H1 (cell line): Measurements from ENCODE around the gene IL17RE. TPM values are rescaled to one million over a fixed set of nuclear protein-coding genes. Genes with fewer than 3 reads are reported as not detected.
"Not testable (repeated sequence)": the region's sequence is repeated elsewhere in the genome, so short reads cannot be mapped to it uniquely, and the experiment has no call there.

Experiments used
- CTCF ChIA-PET: fragments of 300-600 bp; sonication (Branson Sonifier 250); formaldehyde crosslinking; loops from one replicate; lab custom pipeline; 2021; ENCODE audit not compliant: partially characterized antibody; lab: Charles Lee
- POLR2A ChIA-PET: fragments of 300-600 bp; sonication (Branson Sonifier 250); formaldehyde crosslinking; loops from one replicate; lab custom pipeline; 2021; ENCODE audit warnings: inconsistent platforms; ENCODE audit not compliant: partially characterized antibody; lab: Charles Lee
- DNase-seq, 2 experiments: peaks; one replicate each; pipeline versions ENCODE4 v3.0.0 to v3.0.0-alpha.2; 2010 to 2022; ENCODE audit warnings: low spot score in 2 of 2, low read depth in 1 of 2, mixed read lengths in 1 of 2
- FAIRE-seq: peaks from 2 replicates; lab custom pipeline; 2011; peaks lifted over from hg19 to GRCh38; lab: Jason Lieb, UNC
- H2AFZ ChIP-seq: 2 replicates; pipeline ENCODE4 v1.8.1; 2012; ENCODE audit warnings: low read length, inconsistent platforms
- H2AK5ac ChIP-seq: 2 replicates; pipeline ENCODE4 v1.6.1; 2013; ENCODE audit warnings: low read depth, low read length
- H2BK120ac ChIP-seq: replicated peaks from 2 replicates; pipeline ENCODE3; 2013; ENCODE audit warnings: low read depth, low read length, inconsistent platforms
- H2BK12ac ChIP-seq: 2 replicates; pipeline ENCODE4 v1.6.1; 2013; ENCODE audit warnings: low read depth, low read length
- H2BK15ac ChIP-seq: 2 replicates; pipeline ENCODE4 v1.6.1; 2013; ENCODE audit warnings: low read length
- H2BK20ac ChIP-seq: 2 replicates; pipeline ENCODE4 v1.6.1; 2013; ENCODE audit warnings: low read length
- H2BK5ac ChIP-seq: 2 replicates; pipeline ENCODE4 v1.6.1; 2013; ENCODE audit warnings: low read depth, low read length
- H3K14ac ChIP-seq: 2 replicates; pipeline ENCODE4 v1.6.1; 2013; ENCODE audit warnings: inconsistent platforms; ENCODE audit not compliant: insufficient read length
- H3K18ac ChIP-seq: 2 replicates; pipeline ENCODE4 v1.6.1; 2013; ENCODE audit warnings: low read length; ENCODE audit errors: extremely low read depth
- H3K23ac ChIP-seq: 2 replicates; pipeline ENCODE4 v1.6.1; 2013; ENCODE audit warnings: inconsistent platforms; ENCODE audit not compliant: insufficient read length
- H3K23me2 ChIP-seq: 2 replicates; pipeline ENCODE4 v1.6.1; 2013; ENCODE audit warnings: low read depth, low read length
- H3K27ac ChIP-seq: 2 replicates; pipeline ENCODE4 v1.6.1; 2011; ENCODE audit warnings: low read depth, low read length, inconsistent platforms
- H3K27me3 ChIP-seq, 4 experiments: replicated peaks in 1 of 4; 1 replicate in 1 of 4; 2 replicates in 3 of 4; pipeline versions ENCODE4 v1.6.1 to v1.8.1; 2011 to 2013; ENCODE audit warnings: low read length in 3 of 4, mild to moderate bottlenecking in 3 of 4, inconsistent platforms in 2 of 4, mixed read lengths in 2 of 4, moderate library complexity in 1 of 4; ENCODE audit not compliant: control insufficient read depth in 3 of 4, insufficient read depth in 3 of 4; ENCODE audit errors: extremely low read depth in 1 of 4
- H3K36me3 ChIP-seq, 4 experiments: 2 replicates each; pipeline versions ENCODE4 v1.6.1 to v1.8.1; 2011 to 2013; ENCODE audit warnings: mild to moderate bottlenecking in 4 of 4, low read length in 3 of 4, moderate library complexity in 2 of 4, control low read depth in 1 of 4, inconsistent platforms in 1 of 4; ENCODE audit not compliant: insufficient read depth in 4 of 4, control insufficient read depth in 2 of 4
- H3K4ac ChIP-seq: replicated peaks from 2 replicates; pipeline ENCODE3; 2013; ENCODE audit warnings: low read length, low read depth, mixed read lengths, inconsistent platforms; ENCODE audit not compliant: insufficient read length
- H3K4me1 ChIP-seq, 4 experiments: replicated peaks in 1 of 4; 1 replicate in 1 of 4; 2 replicates in 3 of 4; pipeline versions ENCODE4 v1.6.1 to v1.8.1; 2011 to 2013; ENCODE audit warnings: low read length in 3 of 4, inconsistent platforms in 2 of 4, mixed read lengths in 1 of 4; ENCODE audit not compliant: insufficient read depth in 4 of 4, control insufficient read depth in 3 of 4
- H3K4me2 ChIP-seq, 2 experiments: 2 replicates each; pipeline versions ENCODE4 v1.6.1 to v1.8.1; 2011 to 2013; ENCODE audit warnings: low read depth in 2 of 2, low read length in 2 of 2, control low read depth in 1 of 2, inconsistent platforms in 1 of 2, mild to moderate bottlenecking in 1 of 2; ENCODE audit not compliant: insufficient read depth in 1 of 2
- H3K4me3 ChIP-seq, 4 experiments: fragments of 200-600, 300-600 bp in 1 of 4; sonication (generic), shearing (Covaris generic), sonication (Bioruptor Twin) in 1 of 4; 2 replicates each; pipeline versions ENCODE4 v1.5.1 to v1.8.1; 2011 to 2016; ENCODE audit warnings: low read length in 4 of 4, low read depth in 3 of 4, control low read depth in 2 of 4, inconsistent platforms in 2 of 4, mild to moderate bottlenecking in 2 of 4, mixed read lengths in 1 of 4, moderate library complexity in 1 of 4; ENCODE audit not compliant: insufficient read depth in 2 of 4; ENCODE audit errors: extremely low read depth in 1 of 4
- H3K56ac ChIP-seq: replicated peaks from 2 replicates; pipeline ENCODE3; 2013; ENCODE audit warnings: low read depth, mild to moderate bottlenecking, mixed read lengths, low read length, inconsistent platforms; ENCODE audit not compliant: insufficient read length
- H3K79me1 ChIP-seq: 2 replicates; pipeline ENCODE4 v1.6.1; 2013; ENCODE audit warnings: low read depth, low read length, control low read depth
- H3K79me2 ChIP-seq, 2 experiments: 2 replicates each; pipeline versions ENCODE4 v1.6.1 to v1.8.1; 2012 to 2013; ENCODE audit warnings: low read length in 2 of 2, mild to moderate bottlenecking in 2 of 2, inconsistent platforms in 1 of 2; ENCODE audit not compliant: insufficient read depth in 2 of 2, control insufficient read depth in 1 of 2
- H3K9ac ChIP-seq, 4 experiments: replicated peaks in 1 of 4; 1 replicate in 1 of 4; 2 replicates in 3 of 4; pipeline versions ENCODE4 v1.6.1 to v1.8.1; 2011 to 2013; ENCODE audit warnings: low read depth in 3 of 4, low read length in 3 of 4, control low read depth in 2 of 4, mild to moderate bottlenecking in 2 of 4, moderate library complexity in 2 of 4, inconsistent platforms in 1 of 4; ENCODE audit errors: extremely low read depth in 1 of 4
- H3K9me3 ChIP-seq, 2 experiments: 2 replicates each; pipeline versions ENCODE4 v1.6.1 to v1.8.1; 2012 to 2013; ENCODE audit warnings: mild to moderate bottlenecking in 2 of 2, moderate library complexity in 2 of 2, control low read depth in 1 of 2, inconsistent platforms in 1 of 2, low read depth in 1 of 2, low read length in 1 of 2, mixed read lengths in 1 of 2; ENCODE audit not compliant: insufficient read depth in 2 of 2
- H4K20me1 ChIP-seq, 2 experiments: replicated peaks in 1 of 2; 2 replicates each; pipeline versions ENCODE3 to v1.8.1; 2011 to 2013; ENCODE audit warnings: inconsistent platforms in 2 of 2, low read length in 2 of 2, mild to moderate bottlenecking in 1 of 2; ENCODE audit not compliant: insufficient read depth in 2 of 2, control insufficient read depth in 1 of 2
- H4K5ac ChIP-seq: 2 replicates; pipeline ENCODE4 v1.6.1; 2013; ENCODE audit warnings: low read length, low read depth, mixed read lengths, inconsistent platforms; ENCODE audit not compliant: insufficient read length
- H4K8ac ChIP-seq: 2 replicates; pipeline ENCODE4 v1.8.0; 2013; ENCODE audit warnings: mild to moderate bottlenecking, moderate library complexity, low read length, inconsistent platforms; ENCODE audit not compliant: insufficient read depth; ENCODE audit errors: extremely low read depth
- H4K91ac ChIP-seq: replicated peaks from 2 replicates; pipeline ENCODE3; 2013; ENCODE audit warnings: low read length, mixed read lengths, inconsistent platforms; ENCODE audit not compliant: insufficient read length
- WGBS, 2 experiments: shearing (Covaris generic) in 1 of 2; methylation state at CpG; one replicate each; pipeline versions ENCODE4 v1.1.6 to v1.1.7; 2013 to 2015; ENCODE audit warnings: low lambda C conversion rate in 2 of 2, mixed read lengths in 2 of 2, inconsistent platforms in 1 of 2, low coverage in 1 of 2, missing lambda C conversion rate in 1 of 2; ENCODE audit not compliant: insufficient replicate concordance in 2 of 2, insufficient coverage in 1 of 2, insufficient read length in 1 of 2; ENCODE audit errors: extremely low coverage in 1 of 2, missing lambda C conversion rate in 1 of 2; 5-methylcytosine and 5-hydroxymethylcytosine counted together
- polyA plus RNA-seq, 7 experiments: library from polyadenylated mRNA; depleted of rRNA in 3 of 7; stranded (reverse) in 5 of 7; unstranded in 2 of 7; fragments of >200 nt in 5 of 7; fragments of 200-250 nt in 2 of 7; gene quantifications; 1 replicate in 5 of 7; 2 replicates in 1 of 7; 4 replicates in 1 of 7; pipeline versions ENCODE4 v1.2.1 to v1.2.3, GENCODE V29; 2011 to 2013; ENCODE audit warnings: missing spikeins in 2 of 7, mixed read lengths in 2 of 7
- total RNA-seq: library from RNA; stranded (reverse); fragmentation: NEBNext Ultra II Directional; extraction: Animal tissue kit (Norgen Biotek cat#: 25700); gene quantifications from 2 replicates; pipeline ENCODE4 v1.2.1, GENCODE V29; 2021

The IL17RE gene
- total and polyA plus RNA-seq, 2 of the 8 experiments (the other 6 are each of a cell fraction or from before 2014, with no cell fraction given): 3.4 to 4.9 TPM

DNA sequence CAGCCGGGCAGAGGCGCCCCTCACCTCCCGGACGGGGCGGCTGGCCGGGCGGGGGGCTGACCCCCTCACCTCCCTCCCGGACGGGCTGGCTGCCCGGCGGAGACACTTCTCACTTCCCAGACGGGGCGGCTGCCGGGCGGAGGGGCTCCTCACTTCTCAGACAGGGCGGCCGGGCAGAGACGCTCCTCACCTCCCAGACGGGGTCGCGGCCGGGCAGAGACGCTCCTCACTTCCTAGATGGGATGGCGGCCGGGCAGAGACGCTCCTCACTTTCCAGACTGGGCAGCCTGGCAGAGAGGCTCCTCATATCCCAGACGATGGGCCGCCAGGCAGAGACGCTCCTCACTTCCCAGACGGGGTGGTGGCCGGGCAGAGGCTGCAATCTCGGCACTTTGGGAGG lies 37.3 kb downstream of the IL17RE start:
- H4K91ac ChIP-seq, H3K79me2 ChIP-seq, H2AK5ac ChIP-seq, H3K27me3 ChIP-seq, H3K9ac ChIP-seq, H2BK15ac ChIP-seq, H3K4me1 ChIP-seq, H4K20me1 ChIP-seq, H3K27ac ChIP-seq, H2AFZ ChIP-seq, H3K36me3 ChIP-seq, H2BK120ac ChIP-seq, H3K56ac ChIP-seq, H3K18ac ChIP-seq, H3K4ac ChIP-seq, H3K79me1 ChIP-seq, H2BK5ac ChIP-seq, DNase-seq, H3K4me2 ChIP-seq, H3K9me3 ChIP-seq, H2BK12ac ChIP-seq, H3K23ac ChIP-seq, H3K4me3 ChIP-seq, CTCF ChIA-PET, H3K23me2 ChIP-seq, H4K8ac ChIP-seq, FAIRE-seq, H2BK20ac ChIP-seq, H4K5ac ChIP-seq, H3K14ac ChIP-seq: not testable (repeated sequence)
- WGBS, 2 experiments: 92% methylated on average over 18 of the region's 32 CpGs; no CpG with 5 or more reads in 1 of the 2 experiments
- POLR2A ChIA-PET: interaction anchor here (1.6 kb wide), 1 partner anchor 9 kb away, joined by 3 read pairs; no protein-coding TSS in a partner anchor
